Astrocyte (in vitro differentiated cells and primary cell): ENCODE measurements around the gene EXPH5. TPM values are rescaled to one million over a fixed set of nuclear protein-coding genes. Genes with fewer than 3 reads are reported as not detected.

Experiments used
- DNase-seq: peaks from one replicate; pipeline ENCODE4 v3.0.0-alpha.2; 2010; ENCODE audit warnings: low read depth
- FAIRE-seq: peaks from 2 replicates; lab custom pipeline; 2011; peaks lifted over from hg19 to GRCh38; lab: Jason Lieb, UNC
- H2AFZ ChIP-seq: 2 replicates; pipeline ENCODE4 v1.6.0; 2012; ENCODE audit warnings: low read depth, low read length, inconsistent platforms
- H3K27ac ChIP-seq: 2 replicates; pipeline ENCODE4 v1.5.1; 2011; ENCODE audit warnings: low read depth, low read length, inconsistent platforms
- H3K27me3 ChIP-seq: 2 replicates; pipeline ENCODE4 v1.6.0; 2011; ENCODE audit warnings: low read length, inconsistent platforms; ENCODE audit not compliant: insufficient read depth
- H3K36me3 ChIP-seq: 2 replicates; pipeline ENCODE4 v1.5.1; 2011; ENCODE audit warnings: low read length, inconsistent platforms; ENCODE audit not compliant: insufficient read depth
- H3K4me1 ChIP-seq: 2 replicates; pipeline ENCODE4 v1.5.1; 2011; ENCODE audit warnings: low read length, inconsistent platforms; ENCODE audit not compliant: insufficient read depth
- H3K4me2 ChIP-seq: 2 replicates; pipeline ENCODE4 v1.6.0; 2012; ENCODE audit warnings: low read length, inconsistent platforms
- H3K4me3 ChIP-seq: 2 replicates; pipeline ENCODE4 v1.5.1; 2011; ENCODE audit warnings: low read depth, mild to moderate bottlenecking, low read length, inconsistent platforms; ENCODE audit not compliant: insufficient read depth
- H3K79me2 ChIP-seq: 2 replicates; pipeline ENCODE4 v1.6.0; 2012; ENCODE audit warnings: mild to moderate bottlenecking, low read length, inconsistent platforms; ENCODE audit not compliant: insufficient read depth
- H3K9ac ChIP-seq: 2 replicates; pipeline ENCODE4 v1.6.0; 2012; ENCODE audit warnings: mild to moderate bottlenecking, low read length, inconsistent platforms
- H3K9me3 ChIP-seq: 2 replicates; pipeline ENCODE4 v1.5.1; 2012; ENCODE audit warnings: low read depth, mild to moderate bottlenecking, low read length, inconsistent platforms; ENCODE audit not compliant: insufficient read depth
- H4K20me1 ChIP-seq: 2 replicates; pipeline ENCODE4 v1.6.0; 2012; ENCODE audit warnings: low read length, inconsistent platforms; ENCODE audit not compliant: insufficient read depth
- H3K27ac Mint-ChIP-seq: one replicate; pipeline ENCODE4 v1.8.0; 2021; ENCODE audit warnings: mild to moderate bottlenecking, mixed read lengths; ENCODE audit not compliant: unreplicated experiment
- H3K27me3 Mint-ChIP-seq: one replicate; pipeline ENCODE4 v1.8.0; 2021; ENCODE audit warnings: low read depth, mixed read lengths; ENCODE audit not compliant: unreplicated experiment
- H3K36me3 Mint-ChIP-seq: one replicate; pipeline ENCODE4 v1.8.0; 2021; ENCODE audit warnings: low read depth, mixed read lengths; ENCODE audit not compliant: unreplicated experiment
- H3K4me1 Mint-ChIP-seq: one replicate; pipeline ENCODE4 v1.8.0; 2021; ENCODE audit warnings: low read depth, mixed read lengths; ENCODE audit not compliant: unreplicated experiment
- H3K4me3 Mint-ChIP-seq: one replicate; pipeline ENCODE4 v1.8.0; 2021; ENCODE audit warnings: mild to moderate bottlenecking, moderate library complexity, mixed read lengths; ENCODE audit not compliant: unreplicated experiment
- H3K9me3 Mint-ChIP-seq: one replicate; pipeline ENCODE4 v1.8.0; 2021; ENCODE audit warnings: mild to moderate bottlenecking, mixed read lengths; ENCODE audit not compliant: unreplicated experiment
- CTCF ChIP-seq: IDR thresholded peaks from 2 replicates; pipeline ENCODE4 v1.5.1; 2011; ENCODE audit warnings: low read depth, mild to moderate bottlenecking, inconsistent platforms, low read length, moderate library complexity; ENCODE audit not compliant: insufficient read depth
- EZH2 ChIP-seq: IDR thresholded peaks from 2 replicates; pipeline ENCODE4 v1.6.1; 2012; ENCODE audit warnings: mild to moderate bottlenecking, low read length, inconsistent platforms; ENCODE audit not compliant: insufficient read depth
- total RNA-seq: library from RNA; stranded (reverse); gene quantifications from 2 replicates; pipeline ENCODE4 v1.2.1, GENCODE V29; 2021

EXPH5 gene
- total RNA-seq, 1 donor from 2014 or later: 7.9 TPM

DNA sequence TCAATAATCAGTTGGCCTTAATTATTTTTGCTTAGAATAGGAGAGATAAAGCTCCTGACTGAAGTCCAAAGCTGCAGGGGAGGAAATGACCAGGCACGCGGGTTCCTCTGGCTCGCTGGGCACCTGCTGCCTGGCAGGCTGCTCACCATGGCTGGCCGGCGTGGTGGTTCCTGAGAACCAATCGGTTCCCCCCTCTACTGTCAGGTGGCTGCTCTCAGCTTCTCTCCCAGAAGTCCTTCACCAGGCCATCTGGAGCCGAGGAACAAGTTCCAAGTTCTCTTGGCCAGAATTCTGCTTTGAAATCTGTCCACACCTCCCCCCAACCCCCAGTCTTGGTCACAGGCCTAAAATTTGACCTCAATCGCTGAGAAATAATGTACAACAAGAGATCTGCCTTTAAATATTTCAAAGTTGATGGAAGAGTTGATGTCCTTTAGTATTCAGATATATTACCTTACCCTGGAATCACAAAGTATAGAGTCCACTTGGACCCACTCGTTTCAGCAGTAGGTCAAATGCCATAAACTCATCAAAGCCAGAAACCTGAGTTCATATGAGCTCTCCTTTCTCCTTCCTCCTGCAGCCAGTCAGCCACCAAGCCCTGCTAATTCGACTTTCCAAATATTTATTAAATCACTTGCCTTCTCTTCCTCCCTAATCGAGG lies 25.2 kb downstream of the EXPH5 start:
- FAIRE-seq (no peak), DNase-seq (no peak)
- Histone ChIP-seq H3K27ac (no peak overlapping the region), H3K9me3 (no peaks in the 10 kb centered on the region), H3K4me2 (no peak overlapping the region), H4K20me1 (no peaks in the 10 kb centered on the region), H3K4me3 (no peak overlapping the region), H2AFZ (no peak overlapping the region), H3K4me1 (no peaks in the 10 kb centered on the region), H3K27me3 (no peaks in the 10 kb centered on the region), H3K36me3 (no peaks in the 10 kb centered on the region), H3K79me2 (no peaks in the 10 kb centered on the region), H3K9ac (no peak overlapping the region)
- no peak for TF ChIP-seq EZH2
- TF ChIP-seq CTCF: no peak
- Mint-ChIP-seq H3K27me3 (no peaks in the 10 kb centered on the region), H3K36me3 (no peaks in the 10 kb centered on the region), H3K9me3 (no peaks in the 10 kb centered on the region), H3K4me3 (no peak overlapping the region), H3K27ac (no peak overlapping the region), H3K4me1 (peaks cover 8% of the 10 kb centered on the region)

GRCh38 chr11:108565653-108566052 lies 27.9 kb downstream of the EXPH5 start:
- Histone ChIP-seq H3K4me1 (peaks cover 11% of the 10 kb centered on the region), H3K9ac (no peak overlapping the region), H4K20me1 (no peaks in the 10 kb centered on the region), H3K4me2 (no peak overlapping the region), H3K4me3 (no peak overlapping the region), H3K79me2 (no peaks in the 10 kb centered on the region), H3K9me3 (no peaks in the 10 kb centered on the region), H3K27ac (no peak overlapping the region), H2AFZ (no peak overlapping the region), H3K36me3 (no peaks in the 10 kb centered on the region), H3K27me3 (no peaks in the 10 kb centered on the region)
- Mint-ChIP-seq H3K36me3 (no peaks in the 10 kb centered on the region), H3K4me3 (no peak overlapping the region), H3K27me3 (no peaks in the 10 kb centered on the region), H3K27ac (no peak overlapping the region), H3K9me3 (no peaks in the 10 kb centered on the region), H3K4me1 (peaks cover 27% of the 10 kb centered on the region)
- TF ChIP-seq EZH2: no peak
- TF ChIP-seq CTCF: no peak
- FAIRE-seq (no peak), DNase-seq (no peak)

GRCh38 chr11:108562746-108563581 lies 30.6 kb downstream of the EXPH5 start:
- peak overlapping the region; percentile 20 for H3K4me3 Mint-ChIP-seq
- FAIRE-seq (peak; percentile 75), DNase-seq (peak; percentile 15)
- H3K27me3 Mint-ChIP-seq: no peaks in the 10 kb centered on the region
- Histone ChIP-seq H3K79me2 (no peaks in the 10 kb centered on the region), H3K4me2 (no peak overlapping the region), H3K4me3 (no peak overlapping the region), H3K36me3 (no peaks in the 10 kb centered on the region), H3K4me1 (peaks cover 28% of the 10 kb centered on the region), H3K27ac (no peak overlapping the region), H3K9ac (no peak overlapping the region), H3K27me3 (no peaks in the 10 kb centered on the region), H2AFZ (no peak overlapping the region), H3K9me3 (no peaks in the 10 kb centered on the region), H4K20me1 (no peaks in the 10 kb centered on the region)
- no peak for TF ChIP-seq EZH2
- no peaks in the 10 kb centered on the region for H3K36me3 Mint-ChIP-seq
- peaks cover 52% of the 10 kb centered on the region for H3K4me1 Mint-ChIP-seq
- no peaks in the 10 kb centered on the region for H3K9me3 Mint-ChIP-seq
- peak overlapping the region; percentile 84 for H3K27ac Mint-ChIP-seq
